IPS DF 6.9 (cell line): ENCODE data around the gene NIPAL1.

Experiments
- DNase-seq: peaks from one replicate; pipeline ENCODE4 v3.0.0-alpha.2; 2013; ENCODE audit warnings: low read depth, low spot score
- H3K27ac ChIP-seq: one replicate; pipeline ENCODE4 v1.5.1; 2013; ENCODE audit warnings: low read length, control low read depth
- H3K27me3 ChIP-seq: 2 replicates; pipeline ENCODE4 v1.6.1; 2013; ENCODE audit warnings: mild to moderate bottlenecking, low read length; ENCODE audit not compliant: control insufficient read depth, insufficient read depth
- H3K36me3 ChIP-seq: 2 replicates; pipeline ENCODE4 v1.6.1; 2013; ENCODE audit warnings: low read length; ENCODE audit not compliant: control insufficient read depth, insufficient read depth
- H3K4me1 ChIP-seq: 2 replicates; pipeline ENCODE4 v1.6.1; 2013; ENCODE audit warnings: low read length; ENCODE audit not compliant: control insufficient read depth, insufficient read depth
- H3K4me3 ChIP-seq: 2 replicates; pipeline ENCODE4 v1.5.1; 2013; ENCODE audit warnings: mild to moderate bottlenecking, low read length
- H3K9me3 ChIP-seq: 2 replicates; pipeline ENCODE4 v1.6.1; 2013; ENCODE audit warnings: low read length, inconsistent platforms; ENCODE audit not compliant: control insufficient read depth, insufficient read depth
- WGBS: extraction: QIAGEN DNeasy Blood & Tissue Kit; methylation state at CpG from one replicate; pipeline ENCODE4 v1.1.7; 2013; ENCODE audit warnings: mixed read lengths, missing lambda C conversion rate; ENCODE audit not compliant: insufficient read length, insufficient coverage; 5-methylcytosine and 5-hydroxymethylcytosine counted together

NIPAL1 gene

DNA sequence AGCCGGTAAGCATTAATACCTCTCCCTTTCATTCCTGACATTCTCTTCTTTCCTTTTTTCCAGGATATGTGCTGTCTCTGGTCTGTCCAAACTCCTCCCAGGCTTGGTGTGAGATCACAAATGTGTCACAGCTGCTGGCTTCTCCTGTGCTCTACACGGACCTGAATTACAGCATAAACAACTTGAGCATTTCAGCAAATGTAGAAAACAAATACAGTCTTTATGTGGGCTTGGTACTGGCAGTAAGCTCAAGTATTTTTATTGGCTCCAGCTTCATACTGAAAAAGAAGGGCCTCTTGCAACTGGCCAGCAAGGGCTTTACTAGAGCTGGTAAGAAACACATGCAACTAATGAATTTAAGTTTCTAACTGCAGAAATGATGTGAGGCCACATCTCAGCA is 8.4 kb downstream of the NIPAL1 start:
- H3K4me1 ChIP-seq = peaks cover 2% of the 10 kb centered on the region; the same call in 1 of the 2 replicates
- no peaks in the 10 kb centered on the region for H3K36me3 ChIP-seq
- no CpG with 5 or more reads among the region's 2 CpGs for WGBS
- no peak overlapping the region for H3K27ac ChIP-seq
- no peaks in the 10 kb centered on the region for H3K9me3 ChIP-seq
- no peak for DNase-seq
- no peaks in the 10 kb centered on the region for H3K27me3 ChIP-seq
- H3K4me3 ChIP-seq = no peak overlapping the region

DNA sequence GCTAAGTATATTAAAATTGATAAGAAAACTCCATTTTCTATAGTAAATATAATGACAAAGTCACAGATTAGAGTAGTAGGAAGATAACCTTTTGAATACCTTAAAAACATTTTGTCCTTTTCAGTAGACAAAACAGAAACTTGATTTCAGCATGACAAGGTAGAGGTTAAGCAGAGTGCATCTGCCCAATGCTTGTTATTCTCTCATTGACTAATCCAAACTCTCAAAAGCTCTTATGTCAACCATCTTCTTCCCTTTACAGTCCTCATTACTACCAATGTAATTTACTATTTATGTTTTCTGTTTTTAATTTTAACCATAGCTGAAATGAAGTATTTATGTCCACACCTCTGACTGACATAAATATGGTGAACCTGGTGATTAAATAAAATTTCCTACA is 11.1 kb downstream of the NIPAL1 start:
- Histone ChIP-seq H3K4me3 (no peak overlapping the region), H3K9me3 (no peaks in the 10 kb centered on the region), H3K27me3 (no peaks in the 10 kb centered on the region), H3K4me1 (peaks cover 2% of the 10 kb centered on the region; the same call in 1 of the 2 replicates), H3K27ac (no peak overlapping the region), H3K36me3 (no peaks in the 10 kb centered on the region)
- no peak for DNase-seq

GRCh38 chr4:48028696-48029095 is 12.1 kb downstream of the NIPAL1 start:
- DNase-seq = no peak
- Histone ChIP-seq H3K36me3 (no peaks in the 10 kb centered on the region), H3K4me1 (peaks cover 2% of the 10 kb centered on the region; the same call in 1 of the 2 replicates), H3K27me3 (no peaks in the 10 kb centered on the region), H3K27ac (no peak overlapping the region), H3K4me3 (no peak overlapping the region), H3K9me3 (no peaks in the 10 kb centered on the region)
- WGBS = no CpG with 5 or more reads among the region's 2 CpGs

GRCh38 chr4:48030470-48030869 is 13.9 kb downstream of the NIPAL1 start:
- DNase-seq = no peak
- Histone ChIP-seq H3K4me3 (no peak overlapping the region), H3K27ac (no peak overlapping the region), H3K27me3 (no peaks in the 10 kb centered on the region), H3K36me3 (no peaks in the 10 kb centered on the region), H3K4me1 (peaks cover 2% of the 10 kb centered on the region; the same call in 1 of the 2 replicates), H3K9me3 (no peaks in the 10 kb centered on the region)
- no CpG with 5 or more reads among the region's 3 CpGs for WGBS

GRCh38 chr4:48031802-48032525 is 15.4 kb downstream of the NIPAL1 start:
- DNase-seq = no peak

DNA sequence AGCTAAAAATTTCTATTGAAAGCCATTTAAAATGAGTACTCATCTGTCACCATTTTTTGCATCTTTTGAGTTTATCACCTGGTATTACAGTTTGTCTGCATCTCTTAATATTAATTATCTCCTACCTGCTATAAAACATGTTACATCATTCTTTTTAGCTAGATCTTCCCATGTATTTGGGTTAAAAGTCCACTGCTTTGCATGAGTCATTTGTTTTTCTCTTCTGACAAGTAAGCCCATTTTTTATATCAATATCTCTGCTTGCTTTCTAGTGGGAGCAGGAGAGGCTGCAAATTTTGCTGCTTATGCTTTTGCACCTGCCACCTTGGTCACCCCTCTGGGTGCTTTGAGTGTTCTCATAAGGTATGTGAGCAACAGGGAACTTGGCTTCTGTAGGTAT is 16.1 kb downstream of the NIPAL1 start:
- Histone ChIP-seq H3K4me1 (peaks cover 2% of the 10 kb centered on the region; the same call in 1 of the 2 replicates), H3K27me3 (no peaks in the 10 kb centered on the region), H3K36me3 (no peaks in the 10 kb centered on the region)

More at GRCh38 chr4:48031802-48032525, 15.4 kb downstream of the NIPAL1 start:
- WGBS = no CpG with 5 or more reads among the region's 12 CpGs
- Histone ChIP-seq H3K36me3 (no peaks in the 10 kb centered on the region), H3K9me3 (no peaks in the 10 kb centered on the region), H3K4me3 (no peak overlapping the region), H3K27me3 (no peaks in the 10 kb centered on the region), H3K4me1 (peaks cover 2% of the 10 kb centered on the region; the same call in 1 of the 2 replicates), H3K27ac (no peak overlapping the region)

GRCh38 chr4:48033412-48033811 is 16.8 kb downstream of the NIPAL1 start:
- no peak for DNase-seq
- Histone ChIP-seq H3K27ac (no peak overlapping the region), H3K36me3 (no peaks in the 10 kb centered on the region), H3K4me1 (peaks cover 2% of the 10 kb centered on the region; the same call in 1 of the 2 replicates), H3K27me3 (no peaks in the 10 kb centered on the region), H3K4me3 (no peak overlapping the region), H3K9me3 (no peaks in the 10 kb centered on the region)

More for the DNA sequence above, 16.1 kb downstream of the NIPAL1 start:
- no peak overlapping the region for H3K27ac ChIP-seq
- H3K9me3 ChIP-seq = no peaks in the 10 kb centered on the region
- no peak for DNase-seq
- no peak overlapping the region for H3K4me3 ChIP-seq

DNA sequence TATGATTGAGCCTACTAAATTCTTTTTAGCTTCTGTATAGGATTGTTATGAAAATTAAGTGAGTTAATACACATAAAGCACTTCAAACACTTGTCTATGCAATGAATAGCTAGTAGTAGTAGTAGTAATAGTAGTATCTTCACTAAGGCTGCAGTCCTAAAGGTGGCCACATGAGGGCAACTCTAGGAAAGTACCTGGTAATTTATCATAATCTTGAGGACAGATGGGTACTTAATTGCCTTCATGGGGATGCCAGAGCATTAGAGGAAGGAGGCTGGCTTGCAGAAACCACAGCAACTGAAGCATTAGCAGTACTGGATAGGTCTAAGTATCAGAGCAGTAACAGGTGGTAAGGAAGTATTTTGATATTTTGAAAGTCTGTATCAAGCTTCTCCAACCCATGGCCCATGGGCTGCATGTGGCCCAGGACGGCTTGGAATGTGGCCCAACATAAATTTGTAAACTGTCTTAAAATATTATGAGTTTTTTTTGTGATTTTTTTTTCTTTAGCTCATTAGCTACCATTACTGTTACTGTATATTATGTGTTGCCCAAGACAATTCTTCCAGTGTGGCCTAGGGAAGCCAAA is 17.3 kb downstream of the NIPAL1 start:
- Histone ChIP-seq H3K36me3 (no peaks in the 10 kb centered on the region), H3K4me1 (peaks cover 2% of the 10 kb centered on the region; the same call in 1 of the 2 replicates), H3K27ac (no peak overlapping the region), H3K4me3 (no peak overlapping the region), H3K9me3 (no peaks in the 10 kb centered on the region), H3K27me3 (no peaks in the 10 kb centered on the region)
- no peak for DNase-seq
- WGBS = no CpG with 5 or more reads among the region's 1 CpG

DNA sequence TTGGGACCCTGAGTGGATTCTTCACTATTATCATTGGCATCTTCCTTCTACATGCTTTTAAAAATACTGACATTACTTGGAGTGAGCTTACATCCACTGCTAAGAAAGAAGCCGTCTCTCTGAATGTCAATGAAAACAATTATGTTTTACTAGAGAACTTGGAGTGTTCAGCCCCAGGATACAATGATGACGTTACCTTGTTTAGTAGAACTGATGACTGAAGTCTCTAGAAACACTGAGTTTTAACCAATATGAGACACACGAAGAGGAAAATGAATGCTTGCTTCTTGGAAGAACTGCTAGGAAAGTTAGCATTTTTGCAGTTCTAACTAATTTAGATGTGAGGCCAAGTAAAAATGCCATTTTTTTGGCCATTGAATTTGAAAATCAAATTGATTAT is 19.4 kb downstream of the NIPAL1 start:
- no peak for DNase-seq
- WGBS = no CpG with 5 or more reads among the region's 3 CpGs
- no peak overlapping the region for H3K4me3 ChIP-seq
- no peaks in the 10 kb centered on the region for H3K36me3 ChIP-seq
- no peak overlapping the region for H3K27ac ChIP-seq
- H3K9me3 ChIP-seq = no peaks in the 10 kb centered on the region
- no peaks in the 10 kb centered on the region for H3K4me1 ChIP-seq
- no peaks in the 10 kb centered on the region for H3K27me3 ChIP-seq

- Histone ChIP-seq H3K4me1 (no peaks in the 10 kb centered on the region), H3K36me3 (no peaks in the 10 kb centered on the region), H3K4me3 (no peak overlapping the region), H3K27me3 (no peaks in the 10 kb centered on the region), H3K27ac (no peak overlapping the region), H3K9me3 (no peaks in the 10 kb centered on the region)
- no CpG with 5 or more reads among the region's 2 CpGs for WGBS
- no peak for DNase-seq
Observed at GRCh38 chr4:48037117-48037462, 20.5 kb downstream of the NIPAL1 start.

DNA sequence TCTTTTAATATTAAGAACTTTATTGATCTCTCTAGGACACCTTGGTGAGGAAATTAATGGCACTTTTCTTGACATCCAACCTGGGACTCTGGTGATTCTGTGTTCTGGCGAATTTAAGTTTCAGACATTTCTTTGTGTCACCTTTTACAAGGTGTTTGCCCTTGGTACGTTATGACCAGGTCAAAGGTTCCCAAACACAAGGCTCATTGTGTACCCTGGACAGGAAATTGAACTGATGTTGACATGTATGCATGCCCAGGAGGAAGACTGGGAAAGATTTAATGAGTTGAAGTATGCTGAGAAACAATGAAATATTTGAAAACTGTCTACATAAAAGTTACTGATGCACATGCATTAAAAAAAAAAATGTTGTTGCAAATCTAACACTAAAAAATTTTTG is 22.1 kb downstream of the NIPAL1 start:
- no peak for DNase-seq
- Histone ChIP-seq H3K4me3 (no peak overlapping the region), H3K27me3 (no peaks in the 10 kb centered on the region), H3K36me3 (no peaks in the 10 kb centered on the region), H3K4me1 (no peaks in the 10 kb centered on the region), H3K9me3 (no peaks in the 10 kb centered on the region), H3K27ac (no peak overlapping the region)
- no CpG with 5 or more reads among the region's 2 CpGs for WGBS
